Neutrophil (primary cell): ENCODE data around the gene ST3GAL3.

ENCODE experiments used
- H3K27ac ChIP-seq: fragments of 200-600 bp; sonication (generic); 2 replicates; pipeline ENCODE4 v1.5.1; 2016; ENCODE audit warnings: mild to moderate bottlenecking, moderate library complexity
- H3K27me3 ChIP-seq: fragments of 200-600 bp; sonication (generic); 2 replicates; pipeline ENCODE4 v1.6.0; 2016; ENCODE audit warnings: mild to moderate bottlenecking
- H3K36me3 ChIP-seq: fragments of 200-600 bp; sonication (generic); 2 replicates; pipeline ENCODE4 v1.5.1; 2017
- H3K4me1 ChIP-seq, 2 experiments: fragments of 200-600 bp in 1 of 2; sonication (generic) in 1 of 2; 1 replicate in 1 of 2; 2 replicates in 1 of 2; pipeline versions ENCODE4 v1.5.1 to v1.6.1; 2013 to 2016; ENCODE audit warnings: low read depth in 1 of 2, low read length in 1 of 2, mild to moderate bottlenecking in 1 of 2, moderate library complexity in 1 of 2; ENCODE audit not compliant: control insufficient read depth in 1 of 2, insufficient read depth in 1 of 2
- H3K4me3 ChIP-seq, 2 experiments: fragments of 200-600 bp in 1 of 2; sonication (generic) in 1 of 2; 1 replicate in 1 of 2; 2 replicates in 1 of 2; pipeline ENCODE4 v1.5.1; 2013 to 2016; ENCODE audit warnings: low read depth in 1 of 2, low read length in 1 of 2, mild to moderate bottlenecking in 1 of 2, moderate library complexity in 1 of 2
- H3K9me3 ChIP-seq: fragments of 200-600 bp; sonication (generic); 2 replicates; pipeline ENCODE4 v1.5.1; 2016
- TF ChIP-seq, protein P1 (sequence below): fragments of 200-600 bp; sonication (generic); IDR thresholded peaks from 2 replicates; pipeline ENCODE4 v1.5.1; 2016; ENCODE audit warnings: antibody characterized with exemption

The ST3GAL3 gene

DNA sequence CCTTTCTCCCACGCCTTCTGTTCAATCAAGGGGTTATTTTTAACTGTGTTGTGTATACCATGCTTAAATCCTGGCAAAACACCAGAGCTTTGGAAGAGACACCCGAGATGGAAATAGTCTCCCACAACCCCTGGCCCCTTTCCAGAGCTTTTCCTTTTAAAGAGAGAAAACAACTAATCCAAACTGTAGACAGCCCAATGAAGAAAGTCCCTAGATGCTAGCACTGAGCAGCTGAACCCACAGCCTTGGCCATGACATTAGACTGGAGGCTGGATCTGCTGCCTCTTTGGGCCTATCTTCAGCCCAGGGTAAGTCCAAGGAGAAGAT, 161.4 kb downstream of the ST3GAL3 start:
- TF ChIP-seq, protein P1, sequence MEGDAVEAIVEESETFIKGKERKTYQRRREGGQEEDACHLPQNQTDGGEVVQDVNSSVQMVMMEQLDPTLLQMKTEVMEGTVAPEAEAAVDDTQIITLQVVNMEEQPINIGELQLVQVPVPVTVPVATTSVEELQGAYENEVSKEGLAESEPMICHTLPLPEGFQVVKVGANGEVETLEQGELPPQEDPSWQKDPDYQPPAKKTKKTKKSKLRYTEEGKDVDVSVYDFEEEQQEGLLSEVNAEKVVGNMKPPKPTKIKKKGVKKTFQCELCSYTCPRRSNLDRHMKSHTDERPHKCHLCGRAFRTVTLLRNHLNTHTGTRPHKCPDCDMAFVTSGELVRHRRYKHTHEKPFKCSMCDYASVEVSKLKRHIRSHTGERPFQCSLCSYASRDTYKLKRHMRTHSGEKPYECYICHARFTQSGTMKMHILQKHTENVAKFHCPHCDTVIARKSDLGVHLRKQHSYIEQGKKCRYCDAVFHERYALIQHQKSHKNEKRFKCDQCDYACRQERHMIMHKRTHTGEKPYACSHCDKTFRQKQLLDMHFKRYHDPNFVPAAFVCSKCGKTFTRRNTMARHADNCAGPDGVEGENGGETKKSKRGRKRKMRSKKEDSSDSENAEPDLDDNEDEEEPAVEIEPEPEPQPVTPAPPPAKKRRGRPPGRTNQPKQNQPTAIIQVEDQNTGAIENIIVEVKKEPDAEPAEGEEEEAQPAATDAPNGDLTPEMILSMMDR = no peak

DNA sequence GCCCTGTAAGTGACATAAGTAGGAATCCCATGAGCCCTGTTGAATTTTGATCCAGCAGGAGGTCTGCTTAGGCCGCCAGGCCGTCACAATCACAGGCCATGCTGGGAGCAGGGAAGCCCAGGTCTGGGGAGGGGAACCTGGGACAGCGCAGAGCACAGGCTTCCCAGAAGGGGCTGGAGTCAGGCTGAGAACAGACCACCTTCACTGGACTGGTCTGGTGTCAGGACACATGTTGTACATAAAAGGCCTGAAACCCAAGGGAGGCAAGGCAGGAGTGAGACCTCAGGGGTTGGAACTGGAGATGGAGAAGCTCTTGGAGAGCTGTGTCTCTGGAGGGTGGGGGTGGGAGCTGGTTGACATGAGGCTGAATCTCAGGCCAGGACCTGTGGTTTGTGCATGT, 163.0 kb downstream of the ST3GAL3 start:
- Histone ChIP-seq H3K9me3 (no peaks in the 10 kb centered on the region), H3K36me3 (no peaks in the 10 kb centered on the region), H3K4me3 (no peak overlapping the region), H3K27ac (no peak overlapping the region), H3K4me1 (no peaks in the 10 kb centered on the region), H3K27me3 (no peaks in the 10 kb centered on the region)
- TF ChIP-seq, protein P1 = no peak

More for the DNA sequence above, 161.4 kb downstream of the ST3GAL3 start:
- Histone ChIP-seq H3K36me3 (no peaks in the 10 kb centered on the region), H3K4me1 (no peaks in the 10 kb centered on the region), H3K9me3 (no peaks in the 10 kb centered on the region), H3K27ac (no peak overlapping the region), H3K27me3 (no peaks in the 10 kb centered on the region), H3K4me3 (no peak overlapping the region)

DNA sequence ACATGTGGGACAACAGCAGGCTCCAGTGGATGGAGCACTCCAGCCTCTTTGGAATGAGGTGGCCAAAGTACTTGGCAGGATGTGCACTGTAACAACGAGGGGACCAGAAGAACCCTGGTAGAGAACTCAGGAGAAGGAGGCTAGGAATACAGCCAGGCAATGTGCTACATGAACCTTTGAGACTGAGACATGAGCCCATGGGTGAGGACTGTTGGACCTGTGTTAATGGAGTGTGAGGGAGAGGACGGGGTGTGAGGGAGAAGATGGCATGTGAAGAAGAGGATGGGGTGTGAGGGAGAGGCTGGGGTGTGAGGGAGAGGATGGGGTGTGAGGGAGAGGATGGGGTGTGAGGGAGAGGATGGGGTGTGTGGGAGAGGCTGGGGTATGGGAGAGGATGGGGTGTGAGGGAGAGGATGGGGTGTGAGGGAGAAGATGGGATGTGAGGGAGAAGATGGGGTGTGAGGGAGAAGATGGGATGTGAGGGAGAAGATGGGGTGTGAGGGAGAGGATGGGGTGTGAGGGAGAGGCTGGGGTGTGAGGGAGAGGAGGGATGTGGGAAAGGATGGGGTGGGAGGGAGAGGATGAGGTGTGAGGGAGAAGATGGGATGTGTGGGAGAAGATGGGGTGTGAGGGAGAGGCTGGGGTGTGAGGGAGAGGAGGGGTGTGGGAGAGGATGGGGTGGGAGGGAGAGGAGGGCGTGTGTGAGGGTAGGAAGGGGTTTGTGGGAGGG, 164.0 kb downstream of the ST3GAL3 start:
- TF ChIP-seq, protein P1 = no peak
- H3K4me1 ChIP-seq = no peaks in the 10 kb centered on the region
- H3K4me3 ChIP-seq = no peak overlapping the region

DNA sequence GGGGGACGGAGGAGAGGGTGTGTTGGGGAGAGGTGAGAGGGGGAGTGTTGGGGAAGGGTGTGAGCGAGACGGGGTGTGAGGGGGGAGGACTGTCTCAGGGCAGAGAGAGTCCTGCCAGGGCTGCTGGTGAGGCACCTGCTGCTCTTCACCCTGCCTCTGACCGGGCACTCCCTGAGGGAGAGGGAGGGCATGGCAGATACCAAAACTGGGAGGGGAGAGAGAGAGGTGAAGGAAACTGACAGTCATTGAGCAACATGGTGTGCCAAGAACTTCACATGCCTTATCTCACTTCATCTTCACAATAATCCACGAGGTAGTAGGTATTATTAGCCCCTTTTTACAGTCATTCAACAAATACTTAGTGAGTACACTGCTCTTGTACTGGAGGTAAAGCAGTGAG, 164.9 kb downstream of the ST3GAL3 start:
- no peak overlapping the region for H3K27ac ChIP-seq
- no peak overlapping the region for H3K4me3 ChIP-seq
- H3K36me3 ChIP-seq = no peaks in the 10 kb centered on the region
- TF ChIP-seq, protein P1 = no peak
- H3K4me1 ChIP-seq = no peaks in the 10 kb centered on the region
- no peaks in the 10 kb centered on the region for H3K9me3 ChIP-seq
- no peaks in the 10 kb centered on the region for H3K27me3 ChIP-seq

More for the DNA sequence above, 164.0 kb downstream of the ST3GAL3 start:
- no peaks in the 10 kb centered on the region for H3K27me3 ChIP-seq
- H3K27ac ChIP-seq = no peak overlapping the region
- no peaks in the 10 kb centered on the region for H3K36me3 ChIP-seq
- no peaks in the 10 kb centered on the region for H3K9me3 ChIP-seq

DNA sequence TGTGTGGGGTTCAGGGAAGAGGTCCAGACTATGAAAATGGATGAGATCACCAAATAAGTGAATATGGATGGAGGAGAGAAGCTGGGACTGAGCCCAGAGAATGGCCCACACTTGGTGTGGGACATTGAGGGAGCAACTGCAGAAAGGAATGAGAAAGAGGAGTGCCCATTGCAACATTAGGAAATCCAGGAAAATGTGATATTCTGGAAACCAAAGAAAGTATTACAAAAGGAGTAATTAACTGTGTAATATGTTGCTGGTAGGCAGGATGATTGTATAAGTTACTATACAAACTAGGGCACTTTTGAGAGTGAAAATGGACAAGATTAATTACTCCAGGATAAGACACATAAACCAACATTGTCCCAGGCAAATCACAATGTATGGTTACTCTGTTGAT, 166.5 kb downstream of the ST3GAL3 start:
- Histone ChIP-seq H3K4me1 (no peaks in the 10 kb centered on the region), H3K27ac (no peak overlapping the region), H3K36me3 (no peaks in the 10 kb centered on the region), H3K9me3 (no peaks in the 10 kb centered on the region), H3K27me3 (no peaks in the 10 kb centered on the region), H3K4me3 (no peak overlapping the region)
- TF ChIP-seq, protein P1 = no peak

DNA sequence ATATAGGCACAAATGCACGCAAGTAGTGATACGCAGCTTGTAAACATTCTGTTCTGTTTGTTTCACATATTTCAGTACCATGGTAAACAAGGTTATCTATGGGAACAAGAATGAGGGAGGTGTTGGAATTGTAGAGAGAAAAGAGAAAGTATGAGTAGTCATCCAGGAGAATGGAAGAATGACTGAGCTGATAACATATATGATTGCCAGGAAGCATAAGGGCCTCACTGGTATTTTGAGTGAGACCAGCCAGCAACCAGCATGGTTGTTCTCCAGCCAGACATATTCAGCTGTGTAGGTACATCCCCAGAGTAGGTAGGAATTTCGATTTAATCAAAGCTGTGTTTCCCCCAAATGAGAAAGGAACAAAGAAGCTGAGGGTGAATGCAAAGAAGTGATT, 167.4 kb downstream of the ST3GAL3 start:
- Histone ChIP-seq H3K27ac (no peak overlapping the region), H3K4me1 (no peaks in the 10 kb centered on the region), H3K27me3 (no peaks in the 10 kb centered on the region), H3K36me3 (no peaks in the 10 kb centered on the region), H3K4me3 (no peak overlapping the region), H3K9me3 (no peaks in the 10 kb centered on the region)
- TF ChIP-seq, protein P1 = no peak
